Stomach (tissue), 9 donors: ENCODE results near the gene CCDC24. TPM values are rescaled to one million over a fixed set of nuclear protein-coding genes. Genes with fewer than 3 reads are reported as not detected.

Source experiments
- DNase-seq, 2 donors: peaks; one replicate each; pipeline versions ENCODE4 v3.0.0 to v3.0.0-alpha.2; 2013 to 2019
- H3K27ac ChIP-seq, 5 donors: fragments of 200-600 bp in 4 of 5; sonication (generic) in 4 of 5; one replicate each; pipeline ENCODE4 v1.5.1; 2013 to 2019; ENCODE audit warnings: mild to moderate bottlenecking in 1 of 5, moderate library complexity in 1 of 5
- H3K27me3 ChIP-seq, 3 donors: fragments of 200-600 bp; sonication (generic); one replicate each; pipeline ENCODE4 v1.5.1; 2017 to 2019; ENCODE audit warnings: mixed run types in 1 of 3
- H3K36me3 ChIP-seq, 4 donors: fragments of 200-600 bp; sonication (generic); 1 replicate in 3 of 4; 2 replicates in 1 of 4; pipeline ENCODE4 v1.5.1; 2016 to 2019
- H3K4me1 ChIP-seq, 4 donors: fragments of 200-600 bp; sonication (generic); one replicate each; pipeline ENCODE4 v1.5.1; 2016 to 2019
- H3K4me3 ChIP-seq, 4 donors: fragments of 200-600 bp; sonication (generic) in 3 of 4; one replicate each; pipeline ENCODE4 v1.5.1; 2016 to 2019; ENCODE audit warnings: mild to moderate bottlenecking in 1 of 4
- H3K9me3 ChIP-seq, 4 donors: fragments of 200-600 bp; sonication (generic); one replicate each; pipeline ENCODE4 v1.5.1; 2016 to 2019
- EP300 ChIP-seq: sonication (generic); formaldehyde crosslinking; IDR thresholded peaks from one replicate; pipeline ENCODE4 v1.6.1; 2017; ENCODE audit warnings: antibody characterized with exemption
- POLR2A ChIP-seq, 4 donors: fragments of 450-650 bp; IDR thresholded peaks; one replicate each; pipeline ENCODE4 v1.6.1; 2016; ENCODE audit warnings: antibody characterized with exemption in 4 of 4, control low read depth in 2 of 4, mild to moderate bottlenecking in 1 of 4, moderate library complexity in 1 of 4
- POLR2AphosphoS5 ChIP-seq, 3 donors: sonication (generic); formaldehyde crosslinking; IDR thresholded peaks; one replicate each; pipeline ENCODE4 v1.6.1; 2016; ENCODE audit warnings: antibody characterized with exemption in 3 of 3
- WGBS, 5 donors: extraction: QIAGEN DNeasy Blood & Tissue Kit in 3 of 5; methylation state at CpG; one replicate each; pipeline versions ENCODE4 v1.1.5 to v1.1.7; 2013 to 2018; 5-methylcytosine and 5-hydroxymethylcytosine counted together
- intact Hi-C: fragments of 100-400 bp; cut with DNase I; formaldehyde crosslinking; loops from one replicate; pipeline ENCODE4 v1.15.1; 2023; ENCODE audit warnings: low total_unique reads
- polyA plus RNA-seq, 3 donors: library from polyadenylated mRNA; stranded (reverse); fragments of 200-250 nt; gene quantifications; one replicate each; pipeline ENCODE4 v1.2.3, GENCODE V29; 2013
- total RNA-seq, 5 donors: library from RNA; depleted of rRNA; stranded (reverse); fragments of >200 nt; gene quantifications; one replicate each; pipeline versions ENCODE4 v1.1.0 to v1.2.3, GENCODE V29; 2014 to 2016
- TF ChIP-seq, protein P1 (sequence below), 7 experiments: fragments of 450-650 bp in 4 of 7; fragments of 200-600 bp in 3 of 7; sonication (generic) in 3 of 7; IDR thresholded peaks; one replicate each; pipeline ENCODE4 v1.5.1; 2016 to 2019; ENCODE audit warnings: antibody characterized with exemption in 7 of 7, control low read depth in 2 of 7, mild to moderate bottlenecking in 1 of 7
- donor health status: healthy with polysubstance abuse.
- donor health status: Bipolar disorder and iron deficiency.
- donor health status: healthy.

The CCDC24 gene
- total and polyA plus RNA-seq, 8 donors: 1.2 to 32.4 (median 10.7) TPM

DNA sequence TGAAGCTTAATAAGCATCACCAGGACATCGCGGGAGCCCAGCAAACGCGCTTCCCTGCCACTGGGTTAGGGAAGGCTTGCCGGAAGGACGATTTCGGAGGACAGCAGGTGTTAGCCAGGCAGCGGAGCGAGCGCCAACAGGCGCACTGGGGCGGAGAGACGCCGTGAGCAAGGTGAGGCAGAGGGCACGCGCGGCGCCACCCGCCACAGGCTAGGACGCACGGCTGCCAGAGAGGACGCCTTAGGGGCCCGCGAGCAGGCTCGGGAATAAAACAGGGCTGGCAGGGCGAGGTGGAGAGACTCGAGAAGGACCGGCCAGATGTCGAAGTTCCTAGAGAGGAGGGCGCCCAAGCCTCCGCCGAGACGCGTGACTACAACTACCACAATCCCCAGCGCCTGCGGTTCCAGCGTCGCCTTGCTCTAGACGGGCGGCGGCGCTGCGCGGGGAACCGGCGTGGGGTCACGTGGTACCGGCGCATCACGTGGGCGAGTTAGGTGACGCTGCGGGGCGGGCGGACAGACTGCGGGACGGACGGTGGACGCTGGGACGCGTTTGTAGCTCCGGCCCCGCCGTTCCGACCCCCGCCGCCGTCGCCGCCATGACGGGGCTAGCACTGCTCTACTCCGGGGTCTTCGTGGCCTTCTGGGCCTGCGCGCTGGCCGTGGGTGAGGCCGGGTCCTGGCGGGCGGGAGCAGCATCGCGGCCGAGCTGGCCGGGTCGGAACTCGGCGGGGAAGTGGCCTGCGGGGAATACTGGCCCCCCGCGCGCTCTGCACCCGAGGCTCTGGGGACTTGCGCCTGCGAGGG lies 16.8 kb upstream of the CCDC24 start, which contains the start of gene ATP6V0B:
Gene ATP6V0B (plus strand): TSS at position 518 of the 806 bp plus-strand sequence. CDS start 81 bp downstream, at position 599.
- Histone ChIP-seq H3K36me3 (peaks cover 13 to 50% (median 40%) of the 10 kb centered on the region in 4 donors), H3K4me3 (peak within 1 kb of the TSS; percentile 63 to 84 (median 76)), H3K27me3 (no peaks in the 10 kb centered on the region), H3K27ac (peak within 1 kb of the TSS; percentile 90 to 97 (median 96)), H3K4me1 (peaks cover 46 to 72% (median 63%) of the 10 kb centered on the region in 4 donors), H3K9me3 (no peaks in the 10 kb centered on the region)
- peak; percentile 98 to 99 for DNase-seq
- 0 to 1% (median 1%) methylated on average over 57 to 93 of the region's 93 CpGs for WGBS, 5 donors
- intact Hi-C loops: no loop called here
- TF ChIP-seq, protein P1, sequence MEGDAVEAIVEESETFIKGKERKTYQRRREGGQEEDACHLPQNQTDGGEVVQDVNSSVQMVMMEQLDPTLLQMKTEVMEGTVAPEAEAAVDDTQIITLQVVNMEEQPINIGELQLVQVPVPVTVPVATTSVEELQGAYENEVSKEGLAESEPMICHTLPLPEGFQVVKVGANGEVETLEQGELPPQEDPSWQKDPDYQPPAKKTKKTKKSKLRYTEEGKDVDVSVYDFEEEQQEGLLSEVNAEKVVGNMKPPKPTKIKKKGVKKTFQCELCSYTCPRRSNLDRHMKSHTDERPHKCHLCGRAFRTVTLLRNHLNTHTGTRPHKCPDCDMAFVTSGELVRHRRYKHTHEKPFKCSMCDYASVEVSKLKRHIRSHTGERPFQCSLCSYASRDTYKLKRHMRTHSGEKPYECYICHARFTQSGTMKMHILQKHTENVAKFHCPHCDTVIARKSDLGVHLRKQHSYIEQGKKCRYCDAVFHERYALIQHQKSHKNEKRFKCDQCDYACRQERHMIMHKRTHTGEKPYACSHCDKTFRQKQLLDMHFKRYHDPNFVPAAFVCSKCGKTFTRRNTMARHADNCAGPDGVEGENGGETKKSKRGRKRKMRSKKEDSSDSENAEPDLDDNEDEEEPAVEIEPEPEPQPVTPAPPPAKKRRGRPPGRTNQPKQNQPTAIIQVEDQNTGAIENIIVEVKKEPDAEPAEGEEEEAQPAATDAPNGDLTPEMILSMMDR (IDR thresholded peaks at IDR 0.05): peak in 2 of 7 experiments; percentile 22 to 32
- TF ChIP-seq EP300 (no peak), POLR2A (IDR thresholded peaks at IDR 0.05) (peak in 1 of 4 donors; percentile 81), POLR2AphosphoS5 (IDR thresholded peaks at IDR 0.05) (peak; percentile 91 to 99 (median 98))

DNA sequence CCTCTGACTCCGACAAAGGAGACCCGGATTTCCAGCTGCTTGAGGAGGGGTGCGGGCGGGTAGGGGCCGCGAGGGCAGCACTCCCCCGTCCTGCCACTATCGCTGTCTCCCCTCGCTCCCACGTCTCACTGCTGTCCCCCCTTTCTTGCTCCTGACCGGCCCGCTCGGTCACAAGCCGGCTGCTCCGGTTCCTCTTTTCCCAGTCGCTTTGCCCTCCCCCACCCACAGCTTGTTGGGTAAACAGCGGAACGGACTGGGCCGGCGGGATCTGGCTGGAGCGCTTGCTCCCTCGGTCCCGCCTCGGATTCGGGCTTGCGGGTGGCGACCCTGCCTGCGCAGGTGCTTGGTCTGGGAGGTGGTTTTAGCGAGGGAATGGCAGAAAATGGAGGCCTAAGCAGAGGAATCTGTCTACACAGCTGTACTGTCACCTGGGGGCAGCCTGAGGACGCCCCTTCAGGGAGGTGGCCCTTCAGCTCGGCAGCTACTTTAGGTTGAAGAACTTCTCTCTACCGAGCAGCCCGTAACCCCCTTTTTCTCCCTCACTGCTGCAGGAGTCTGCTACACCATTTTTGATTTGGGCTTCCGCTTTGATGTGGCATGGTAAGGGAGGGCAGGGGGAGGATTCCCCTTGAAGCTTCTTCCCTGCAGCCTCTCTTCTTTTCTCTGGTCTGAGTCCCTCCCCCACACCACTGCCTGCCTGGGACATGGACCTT lies 16.0 kb upstream of the CCDC24 start:
- intact Hi-C loops: no loop called here
- H3K4me3 ChIP-seq: peak overlapping the region; percentile 63 to 84 (median 76)
- TF ChIP-seq, protein P1 (IDR thresholded peaks at IDR 0.05): no peak
- no peak for TF ChIP-seq POLR2A (IDR thresholded peaks at IDR 0.05)
- TF ChIP-seq EP300: no peak
- TF ChIP-seq POLR2AphosphoS5 (IDR thresholded peaks at IDR 0.05): no peak
- H3K4me1 ChIP-seq: peaks cover 51 to 73% (median 65%) of the 10 kb centered on the region in 4 donors
- peaks cover 13 to 50% (median 40%) of the 10 kb centered on the region in 4 donors for H3K36me3 ChIP-seq
- DNase-seq: peak; percentile 74 to 86
- 1 to 3% (median 1%) methylated on average over 21 to 34 of the region's 34 CpGs for WGBS, 5 donors
- H3K9me3 ChIP-seq: no peaks in the 10 kb centered on the region
- H3K27me3 ChIP-seq: no peaks in the 10 kb centered on the region
- H3K27ac ChIP-seq: peak overlapping the region; percentile 90 to 97 (median 96)

DNA sequence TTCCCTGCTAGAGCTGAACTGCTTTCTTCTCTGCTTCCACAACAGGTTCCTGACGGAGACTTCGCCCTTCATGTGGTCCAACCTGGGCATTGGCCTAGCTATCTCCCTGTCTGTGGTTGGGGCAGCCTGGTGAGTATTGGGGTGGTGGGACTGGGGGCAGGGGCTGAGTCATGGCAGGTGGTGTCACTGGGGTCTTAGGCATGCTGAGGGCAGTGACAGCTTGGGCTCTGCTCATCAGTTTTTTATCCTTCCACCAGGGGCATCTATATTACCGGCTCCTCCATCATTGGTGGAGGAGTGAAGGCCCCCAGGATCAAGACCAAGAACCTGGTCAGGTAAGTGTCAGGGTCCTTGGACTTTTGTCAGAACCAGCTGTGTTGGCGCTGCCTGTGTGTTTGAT lies 15.4 kb upstream of the CCDC24 start:
- WGBS, 5 donors: 60 to 71% (median 69%) methylated on average over 4 of the region's 4 CpGs

More for the DNA sequence above, 15.4 kb upstream of the CCDC24 start:
- Histone ChIP-seq H3K4me3 (peak overlapping the region; percentile 63 to 84 (median 76)), H3K9me3 (no peaks in the 10 kb centered on the region), H3K36me3 (peaks cover 13 to 49% (median 39%) of the 10 kb centered on the region in 4 donors), H3K4me1 (peaks cover 51 to 73% (median 65%) of the 10 kb centered on the region in 4 donors), H3K27ac (peak overlapping the region in 4 of 5 donors; percentile 90 to 97 (median 95)), H3K27me3 (no peaks in the 10 kb centered on the region)
- intact Hi-C loops: no loop called here
- TF ChIP-seq, protein P1 (IDR thresholded peaks at IDR 0.05): no peak
- TF ChIP-seq POLR2A (IDR thresholded peaks at IDR 0.05) (no peak), POLR2AphosphoS5 (IDR thresholded peaks at IDR 0.05) (no peak), EP300 (no peak)
- DNase-seq: no peak
